Head of caudate nucleus (tissue), 42 donors: ENCODE data around the gene MEIS1.

Experiments
- DNase-seq, 42 donors: peaks; one replicate each; pipeline versions ENCODE4 v3.0.0 to v3.0.0-alpha.2; 2020 to 2021; ENCODE audit warnings: mixed read lengths in 7 of 42
- intact Hi-C: fragments of 100-400 bp; cut with DNase I; formaldehyde crosslinking; loops from one replicate; pipeline ENCODE4 v1.15.0; 2022

Gene MEIS1

DNA sequence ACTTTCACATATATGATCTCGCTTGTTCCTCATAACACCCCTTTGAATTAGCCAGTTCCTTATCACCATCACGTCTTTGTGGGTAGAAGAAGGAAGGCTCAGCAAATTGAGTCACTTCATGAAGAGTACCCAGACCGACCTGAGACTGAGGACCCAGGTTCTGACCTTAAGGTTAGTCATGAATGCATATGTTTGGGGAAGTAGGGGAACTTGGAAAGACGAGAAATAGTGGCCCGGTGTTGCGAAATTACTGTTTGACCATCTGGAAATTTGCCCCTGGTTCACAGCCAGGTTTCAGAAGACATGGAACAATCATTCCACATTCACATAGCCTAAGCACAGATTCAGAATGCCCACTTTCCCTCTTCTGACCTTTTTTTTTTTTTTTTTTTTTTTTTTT is 59.8 kb downstream of the MEIS1 start:
- DNase-seq: peak in 3 of 42 donors; percentile 13 to 40 (median 26)

DNA sequence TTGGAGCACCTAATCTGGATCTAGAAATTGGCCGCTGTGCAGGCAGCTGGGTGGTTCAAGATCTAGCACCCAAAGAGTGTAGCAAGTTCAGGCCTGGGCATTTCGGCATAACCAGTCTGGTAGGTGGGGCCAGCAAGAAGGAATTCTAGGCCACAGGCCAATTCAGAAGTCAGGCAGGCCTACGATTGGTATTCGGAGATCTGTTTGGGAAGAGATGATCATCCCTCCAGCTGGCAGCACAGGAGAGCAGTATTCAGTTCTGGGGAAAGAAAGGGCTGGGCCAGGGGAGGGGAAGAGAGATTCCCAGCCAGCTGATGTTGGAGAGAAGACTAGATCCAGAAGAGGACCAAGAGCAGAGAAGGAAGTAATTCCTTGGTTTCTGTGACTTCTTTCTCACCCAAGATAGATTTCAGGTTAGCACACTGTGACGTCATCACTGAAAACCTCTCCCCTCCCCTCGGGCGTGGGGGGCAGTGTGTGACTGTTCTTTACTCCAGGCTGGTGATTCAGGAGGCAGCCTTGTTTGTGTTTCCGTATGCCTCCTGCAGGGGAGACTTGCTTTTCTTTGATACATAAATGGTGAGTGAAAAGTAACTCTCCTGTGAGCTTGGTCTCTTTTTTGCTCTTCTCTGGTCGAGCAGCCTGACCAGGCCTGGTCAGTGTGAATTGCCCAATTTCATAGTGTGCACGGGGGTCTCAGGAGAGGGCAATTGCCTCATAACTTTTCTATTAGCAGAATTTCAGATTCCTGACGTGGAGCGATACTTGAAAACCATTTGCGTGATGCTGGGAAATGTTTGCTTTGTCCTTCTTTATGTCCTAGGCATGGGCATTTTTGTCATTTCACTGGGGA is 61.1 kb downstream of the MEIS1 start:
- DNase-seq: peak in 3 of 42 donors; percentile 7 to 41 (median 21)
- intact Hi-C loops: no loop called here

More for the DNA sequence above, 59.8 kb downstream of the MEIS1 start:
- intact Hi-C loops: no loop called here

DNA sequence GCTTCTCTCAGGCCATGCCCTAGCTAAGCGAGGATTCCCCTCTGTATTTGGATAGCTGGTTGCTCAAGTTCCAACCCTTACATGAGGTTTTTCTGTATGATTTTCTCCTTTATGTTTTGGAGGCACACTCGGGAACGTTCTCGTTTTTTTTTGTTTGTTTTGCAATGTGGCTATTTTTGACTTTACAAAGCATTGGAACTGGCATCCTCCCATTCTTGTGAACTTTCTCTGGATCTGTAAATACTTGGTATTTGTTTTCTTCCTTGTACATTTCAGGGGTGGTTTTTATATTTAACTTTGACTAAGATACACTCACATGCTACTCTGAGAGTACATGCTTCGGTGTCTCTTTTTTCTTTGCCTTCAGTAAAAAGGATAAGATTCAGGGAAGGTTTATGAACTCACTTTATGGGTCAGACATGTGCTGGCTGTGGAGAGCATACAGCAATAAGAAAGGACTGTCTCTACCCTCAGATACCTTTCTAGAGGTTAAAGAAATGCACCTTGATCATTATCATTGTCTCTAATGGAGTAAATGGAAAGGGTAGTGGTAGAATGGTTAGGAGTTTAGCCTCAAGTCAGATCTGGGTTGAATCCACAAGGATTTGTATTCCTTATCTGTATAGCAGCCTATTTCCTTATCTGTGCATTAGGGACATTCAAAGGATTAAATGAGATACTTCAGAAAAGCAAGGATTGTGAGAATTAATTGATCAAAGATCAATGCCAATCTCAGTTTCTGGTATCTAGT is 61.9 kb downstream of the MEIS1 start:
- no peak for DNase-seq
- intact Hi-C loops: no loop called here

DNA sequence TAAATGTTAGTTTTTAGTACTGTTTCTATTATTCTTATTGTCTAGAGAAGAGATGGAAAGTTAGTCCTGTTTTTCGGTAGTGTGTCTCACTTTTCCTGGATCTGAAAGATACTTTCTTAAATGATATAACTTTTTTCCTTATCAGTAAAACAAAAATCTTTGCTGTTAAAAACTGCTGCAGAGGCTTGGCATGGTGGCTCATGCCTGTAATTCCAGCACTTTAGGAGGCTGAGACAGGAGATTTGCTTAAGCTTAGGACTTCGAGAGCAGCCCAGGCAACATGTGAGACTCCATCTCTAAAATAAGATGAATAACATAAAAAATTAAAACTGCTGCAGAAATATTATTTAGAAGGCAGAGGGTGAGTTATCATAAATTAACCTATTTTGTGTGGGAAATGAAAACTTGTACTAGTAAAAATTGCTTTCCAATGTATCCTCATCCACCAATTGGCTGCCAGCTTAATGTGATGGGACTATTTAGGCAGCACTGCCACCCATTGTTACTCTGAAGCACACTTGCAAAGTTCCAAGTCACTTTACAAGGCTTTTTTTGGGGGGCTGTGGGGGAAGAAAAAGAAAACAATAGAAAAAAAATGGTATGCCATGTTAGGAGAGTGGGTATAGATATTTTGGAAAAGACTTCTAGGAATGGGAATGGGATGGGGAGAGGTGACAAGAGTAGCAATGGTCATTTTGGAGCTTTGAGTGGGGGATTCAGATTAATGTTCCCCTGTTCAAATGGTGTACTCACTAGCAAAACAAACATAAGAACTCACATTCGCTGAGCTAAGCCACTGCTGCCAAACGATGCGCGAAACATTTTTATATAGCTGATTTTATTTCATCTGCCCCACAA is 62.7 kb downstream of the MEIS1 start:
- intact Hi-C loops: no loop called here
- peak in 4 of 42 donors; percentile 22 to 48 (median 36) for DNase-seq

DNA sequence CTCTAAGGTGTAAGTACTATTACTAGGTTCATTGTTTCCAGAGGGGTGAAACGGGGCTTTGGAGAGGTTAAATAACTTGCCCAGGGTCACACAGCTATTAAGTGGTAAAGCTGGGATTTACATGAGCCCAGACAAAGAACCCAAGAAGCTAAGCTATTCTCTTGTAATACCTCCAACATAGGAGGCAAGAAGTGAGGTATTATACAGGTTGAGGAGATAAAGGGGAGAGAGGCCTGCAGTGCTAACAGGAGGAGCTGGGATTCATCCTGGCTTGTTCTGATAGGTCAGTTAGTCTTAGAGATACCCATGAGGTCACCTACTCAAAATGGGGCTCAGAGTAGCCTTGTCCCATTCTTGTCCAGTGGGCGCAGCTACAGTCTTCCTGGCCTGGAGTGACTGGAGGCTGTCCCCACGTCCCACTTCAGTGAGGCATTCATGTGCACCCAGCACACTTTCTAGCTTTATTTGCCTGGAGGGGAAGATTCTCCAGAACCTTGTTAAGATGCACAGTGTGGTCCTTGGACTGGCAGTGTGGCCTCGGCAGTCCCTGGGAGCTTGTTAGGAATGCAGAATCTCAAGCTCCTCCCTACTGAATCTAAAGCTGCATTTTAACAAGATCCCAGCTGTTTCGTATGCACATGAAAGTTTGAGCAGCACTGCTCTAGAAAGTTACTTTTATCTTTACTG is 63.5 kb downstream of the MEIS1 start:
- DNase-seq: no peak
- intact Hi-C loops: no loop called here

DNA sequence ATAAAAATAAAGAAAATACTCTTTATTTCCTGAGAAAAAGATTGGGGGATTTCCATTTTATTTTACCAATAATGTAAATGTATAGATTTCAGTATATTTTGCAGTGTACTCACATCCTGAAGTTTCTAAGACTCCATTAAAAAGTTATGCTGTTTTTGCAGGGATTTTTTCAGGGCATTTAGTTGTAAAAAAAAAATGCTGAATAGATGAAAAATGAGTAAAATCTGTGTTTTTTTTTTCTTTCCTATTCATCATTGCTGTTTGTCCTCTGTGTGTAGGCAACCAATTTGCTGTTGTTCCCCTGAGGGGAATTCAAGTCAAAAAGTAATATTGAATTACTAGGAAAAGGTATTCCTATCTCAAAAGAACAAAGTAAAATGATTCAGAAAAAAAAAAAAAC is 66.3 kb downstream of the MEIS1 start:
- no peak for DNase-seq
- intact Hi-C loops: no loop called here

DNA sequence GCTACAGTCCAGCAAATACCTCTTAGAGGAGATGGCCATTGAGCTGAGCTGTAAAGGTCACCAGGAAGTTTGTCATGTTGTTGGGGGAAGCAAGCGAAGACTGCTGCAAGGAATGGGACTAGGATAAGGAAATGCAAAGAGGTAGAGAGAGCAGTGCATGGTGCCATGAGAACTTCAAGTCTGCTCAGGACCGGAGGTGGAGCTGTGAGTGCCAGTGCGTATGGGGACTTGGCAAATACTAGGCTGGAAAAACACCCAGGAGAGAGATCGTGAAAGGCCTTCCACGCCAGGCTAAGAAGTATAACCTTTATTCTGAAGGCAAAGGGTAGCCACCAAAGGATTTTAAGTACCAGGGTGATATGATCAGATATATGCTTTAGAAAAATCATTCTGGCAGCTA is 71.3 kb downstream of the MEIS1 start:
- intact Hi-C loops: no loop called here
- no peak for DNase-seq

DNA sequence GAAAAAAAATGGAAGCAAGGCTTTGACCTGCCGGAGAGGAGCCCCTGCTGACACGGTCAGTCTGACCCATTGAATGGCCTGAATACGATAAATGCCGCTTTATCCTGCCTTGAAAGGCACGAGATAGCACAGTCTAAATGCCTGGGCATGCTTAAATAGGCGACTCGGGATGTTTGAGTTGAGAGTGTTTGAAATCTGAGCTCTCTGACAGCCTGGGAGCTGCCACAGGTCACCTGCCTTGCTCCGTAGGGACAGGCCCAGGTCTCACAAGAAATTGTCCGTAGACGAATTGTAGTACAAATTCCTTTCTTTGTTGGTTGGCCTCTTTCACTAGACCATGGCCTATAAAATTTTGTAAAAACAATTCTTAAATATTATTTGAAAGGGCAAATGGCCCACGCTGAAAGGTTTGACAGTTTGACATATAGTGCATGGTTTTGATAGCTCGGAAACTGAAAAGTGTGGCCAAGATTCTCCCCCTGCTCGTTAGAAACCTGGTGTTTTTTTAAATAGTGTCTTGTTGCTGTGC is 72.8 kb downstream of the MEIS1 start:
- DNase-seq: no peak

DNA sequence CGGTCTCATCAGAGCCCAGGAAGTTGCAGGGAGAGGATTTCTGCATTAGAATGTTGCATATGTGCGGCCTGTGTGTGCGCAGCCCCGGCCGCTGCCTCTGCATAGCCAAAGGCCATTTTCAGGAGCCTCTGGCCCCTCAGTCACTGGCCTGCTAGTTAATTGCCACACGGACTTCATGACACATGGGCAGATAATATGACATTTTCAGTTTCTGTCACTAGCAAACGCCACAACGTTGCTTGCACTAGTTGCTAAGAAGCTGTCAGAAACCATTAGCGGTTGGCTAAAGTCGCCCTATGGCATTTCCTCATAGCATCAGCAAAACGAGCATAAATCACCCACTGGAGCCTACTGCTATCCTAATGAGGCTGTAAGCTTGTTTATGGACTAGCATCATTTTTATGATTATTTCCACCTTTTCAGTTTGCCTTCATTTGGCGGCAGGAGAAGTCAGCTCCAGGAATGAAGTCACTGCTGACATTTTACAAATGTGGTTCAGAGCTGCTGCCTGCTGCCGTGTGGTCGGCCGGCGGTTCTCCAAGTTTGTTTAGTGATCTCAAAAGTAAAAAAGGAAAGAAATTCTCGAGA is 73.7 kb downstream of the MEIS1 start:
- intact Hi-C loops: no loop called here
- DNase-seq: no peak

More for the DNA sequence above, 72.8 kb downstream of the MEIS1 start:
- intact Hi-C loops: no loop called here

DNA sequence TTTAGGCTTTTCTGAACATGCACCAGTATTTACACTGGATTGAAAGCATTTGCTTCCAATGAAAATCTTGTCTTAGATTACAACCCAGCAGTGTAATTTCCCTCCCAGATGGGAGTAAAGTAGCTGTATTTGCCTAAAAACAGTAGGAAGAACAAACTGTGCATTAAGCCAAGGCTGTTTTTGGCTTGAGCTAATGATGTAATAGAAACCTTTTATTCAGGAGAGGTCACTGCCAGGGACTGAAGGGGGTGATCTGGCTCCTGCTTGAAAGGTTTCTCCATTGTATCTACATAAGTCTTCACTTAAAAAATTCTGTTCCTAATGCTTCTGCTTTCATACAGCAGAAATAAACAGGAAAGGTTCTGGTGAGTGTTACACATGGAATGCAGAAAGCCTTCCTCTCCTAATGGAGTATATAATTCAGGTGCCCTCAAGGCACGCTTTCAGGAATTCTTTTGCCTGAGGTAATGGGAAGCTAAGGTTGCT is 74.4 kb downstream of the MEIS1 start:
- intact Hi-C loops: no loop called here
- no peak for DNase-seq

DNA sequence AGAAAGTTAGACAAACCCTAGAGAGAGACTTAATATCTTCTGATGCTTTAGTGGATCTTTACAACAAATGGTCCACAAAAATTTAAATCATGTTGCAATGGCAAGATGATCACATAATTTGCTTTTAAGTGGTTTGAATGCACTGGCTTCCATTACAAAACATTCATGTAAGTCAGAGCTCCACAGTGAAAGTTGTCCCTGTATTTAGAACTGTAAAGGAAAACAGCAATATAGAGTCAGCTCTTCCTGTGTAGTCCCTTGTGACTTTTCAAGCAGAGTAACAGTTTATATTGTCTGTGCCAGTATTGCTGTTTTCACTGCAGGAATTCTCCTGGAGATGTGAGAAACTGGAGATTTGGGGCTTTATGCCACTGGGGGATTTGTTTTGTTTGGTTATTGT is 77.7 kb downstream of the MEIS1 start:
- intact Hi-C loops: no loop called here
- DNase-seq: no peak

DNA sequence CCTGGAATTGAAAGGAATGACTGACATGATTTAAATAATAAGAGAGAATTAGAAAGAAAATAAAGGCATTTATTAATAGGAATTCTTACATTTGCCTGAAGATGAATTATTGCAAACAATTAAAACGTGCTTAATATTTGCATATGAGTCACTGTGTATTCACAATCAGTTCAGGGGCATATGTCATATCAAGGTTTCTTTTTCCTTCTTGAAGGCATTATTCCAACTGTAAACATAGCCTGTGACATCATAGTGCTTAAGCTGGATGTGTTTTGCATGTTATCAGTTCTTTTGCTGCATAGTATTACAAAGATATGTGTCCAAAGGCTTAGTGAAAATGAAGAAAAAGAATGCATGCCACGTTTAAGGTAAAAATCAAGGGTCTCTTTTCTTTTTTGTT is 80.8 kb downstream of the MEIS1 start:
- no peak for DNase-seq
- intact Hi-C loops: no loop called here

DNA sequence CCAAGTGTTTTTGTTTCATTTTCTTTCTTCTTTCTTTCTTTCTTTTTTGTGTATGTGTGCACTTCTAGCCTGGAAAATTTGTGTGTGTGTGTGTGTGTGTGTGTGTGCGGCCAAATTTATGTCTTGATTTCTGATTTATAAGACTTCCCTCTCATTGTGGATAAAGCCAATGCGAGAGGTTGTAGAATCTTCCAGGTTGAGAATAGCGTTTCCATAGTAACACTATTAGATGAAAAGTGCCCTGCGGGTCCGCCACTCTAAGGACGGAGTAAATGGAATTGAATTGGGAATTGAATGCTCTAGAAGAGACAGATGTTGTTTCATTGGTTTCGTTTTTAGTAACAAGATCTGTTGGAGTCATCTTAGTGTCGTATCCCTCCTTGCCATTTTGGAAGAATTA is 81.6 kb downstream of the MEIS1 start:
- no peak for DNase-seq
- intact Hi-C loops: no loop called here

DNA sequence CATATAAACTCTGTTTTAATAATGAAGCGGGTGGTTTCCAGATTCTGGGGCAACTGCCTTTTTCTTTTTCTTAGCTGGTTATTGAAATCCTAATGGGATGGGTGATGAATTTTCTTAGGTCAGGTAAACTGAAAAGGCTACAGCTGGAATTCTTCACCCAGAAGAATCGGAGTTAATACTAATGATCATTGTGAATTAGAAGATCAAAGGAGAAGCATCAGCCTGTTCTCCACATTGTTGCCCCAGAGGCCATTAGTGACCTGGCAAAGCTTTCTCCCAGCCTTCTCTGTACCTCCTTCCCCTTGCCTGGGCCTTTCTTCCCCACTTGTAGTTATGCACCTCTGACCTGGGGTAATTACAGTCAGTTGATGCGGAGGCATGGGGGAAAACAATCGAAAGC is 82.8 kb downstream of the MEIS1 start:
- intact Hi-C loops: no loop called here
- no peak for DNase-seq

DNA sequence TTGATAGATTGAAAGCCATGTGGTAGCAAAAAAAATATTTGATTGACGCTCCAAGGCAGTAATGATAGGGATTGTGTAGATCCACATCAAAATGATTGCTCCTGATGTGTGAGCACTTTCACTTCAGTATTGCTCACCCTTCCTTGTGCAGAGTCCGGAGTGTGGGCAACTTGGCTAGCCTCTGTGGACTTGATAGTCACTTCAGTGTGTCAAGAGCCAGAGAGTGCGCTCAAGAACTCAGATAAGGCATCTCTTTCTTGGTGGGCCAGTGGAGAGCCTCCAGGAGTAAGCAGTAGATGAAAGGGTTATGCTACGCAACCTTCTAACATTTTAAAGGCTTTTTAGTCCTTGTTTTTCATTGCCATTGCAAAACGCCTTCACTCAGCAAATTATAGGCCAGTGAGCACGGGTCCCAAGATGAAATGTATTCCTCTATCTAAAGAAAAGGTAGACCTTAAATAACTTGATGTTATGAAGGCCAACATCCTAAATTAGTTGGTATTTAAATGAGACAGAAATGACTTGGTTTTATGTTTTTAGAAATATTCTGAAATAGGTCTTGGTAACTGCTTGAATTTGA is 84.4 kb downstream of the MEIS1 start:
- DNase-seq: no peak
- intact Hi-C loops: no loop called here

DNA sequence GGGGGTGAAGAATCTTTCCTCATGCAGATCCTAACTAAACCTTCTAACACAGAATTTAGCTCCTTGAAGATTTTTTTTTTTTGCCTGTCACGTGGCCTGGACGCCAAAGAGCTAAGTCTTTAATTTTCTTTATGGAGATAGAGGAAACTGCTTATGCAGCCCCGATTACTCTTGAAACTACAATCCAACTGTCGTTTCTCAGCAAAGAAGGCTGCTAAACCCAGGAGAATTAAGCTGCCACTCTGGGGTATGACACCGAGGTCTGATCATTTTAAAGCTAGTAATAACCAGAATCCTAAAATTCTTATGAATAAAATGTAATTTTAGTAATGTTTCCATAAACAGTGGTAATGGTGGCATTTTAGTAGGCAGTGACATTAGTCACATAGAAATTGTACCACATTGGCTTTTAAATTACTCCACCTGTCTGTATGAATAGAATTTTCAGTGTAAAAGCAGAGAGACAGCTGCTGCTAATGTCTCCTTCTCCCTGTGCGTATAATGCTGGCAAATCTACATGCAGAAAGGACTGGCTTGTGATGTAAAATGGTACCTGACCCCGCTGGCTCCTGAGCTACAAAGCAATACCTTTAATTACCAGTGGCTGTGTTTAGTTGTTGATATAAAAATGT is 86.5 kb downstream of the MEIS1 start:
- intact Hi-C loops: no loop called here

DNA sequence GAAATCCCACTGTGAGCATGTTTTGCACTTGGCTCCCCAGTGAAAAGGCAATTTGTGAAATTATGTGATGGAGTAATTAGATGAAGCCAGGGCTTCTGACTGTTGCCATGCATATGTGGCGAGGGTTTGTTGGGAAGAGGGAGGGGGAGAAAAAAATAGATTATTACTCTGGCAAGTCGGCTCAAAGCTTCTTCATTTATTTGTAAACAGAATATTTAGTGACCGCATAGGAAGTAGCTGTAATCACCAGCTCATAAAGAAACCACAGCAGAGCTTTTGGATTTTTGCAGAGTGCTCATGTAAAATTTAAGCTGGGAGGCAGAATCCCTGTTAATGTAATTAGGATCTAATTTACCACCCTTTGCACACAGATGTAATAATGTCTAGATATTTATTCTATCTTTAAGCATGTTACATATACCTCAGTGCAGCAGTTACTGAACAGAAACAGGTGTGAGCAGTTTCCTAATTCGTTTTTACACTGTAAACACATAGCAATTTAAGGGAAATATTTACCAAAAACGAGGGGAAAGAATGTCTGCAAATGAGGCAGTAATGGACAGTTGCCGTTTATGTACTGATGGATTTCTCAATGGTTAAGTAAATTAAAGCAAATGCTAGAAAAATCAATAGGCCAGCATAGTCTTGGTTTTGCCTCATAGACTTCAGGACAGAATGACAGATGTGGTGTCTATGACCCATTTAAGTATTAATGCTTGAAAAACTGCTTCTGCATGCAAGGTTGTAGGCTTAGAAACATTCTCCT is 87.9 kb downstream of the MEIS1 start:
- no peak for DNase-seq
- intact Hi-C loops: no loop called here

More for the DNA sequence above, 86.5 kb downstream of the MEIS1 start:
- no peak for DNase-seq
